Measurements from ENCODE around the gene SIN3B.
"Not testable (repeated sequence)": the region's sequence is repeated elsewhere in the genome, so short reads cannot be mapped to it uniquely, and the experiment has no call there.

Gene SIN3B

DNA sequence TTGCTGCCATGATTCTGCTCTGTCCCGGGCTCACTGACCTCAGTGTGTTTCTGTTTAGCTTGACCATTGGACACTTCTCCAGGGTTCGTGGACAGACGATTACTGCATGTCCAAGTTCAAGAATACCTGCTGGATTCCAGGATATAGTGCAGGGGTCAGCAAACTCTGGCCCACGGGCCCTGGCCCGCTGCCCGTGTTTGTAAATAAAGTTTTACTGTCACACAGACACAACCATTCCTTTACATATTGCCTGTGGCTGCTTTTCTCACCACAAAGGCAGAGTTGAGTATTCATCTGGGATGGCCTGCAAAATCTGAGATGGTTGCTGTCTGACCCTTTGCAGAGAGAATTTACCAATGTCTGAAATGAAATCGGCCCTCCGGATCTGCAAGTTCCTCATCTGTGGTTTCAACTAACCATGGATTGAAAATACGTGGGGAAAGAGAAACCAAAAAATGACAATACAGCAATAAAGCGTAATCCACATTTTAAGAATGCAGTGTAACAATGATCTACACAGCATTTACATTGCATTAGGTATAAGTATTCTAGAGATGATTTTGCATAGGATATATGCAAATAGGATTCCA lies 33.7 kb downstream of the SIN3B start:
- no peak for DNase-seq
- intact Hi-C loops (cut with DNase I), result no loop called here

DNA sequence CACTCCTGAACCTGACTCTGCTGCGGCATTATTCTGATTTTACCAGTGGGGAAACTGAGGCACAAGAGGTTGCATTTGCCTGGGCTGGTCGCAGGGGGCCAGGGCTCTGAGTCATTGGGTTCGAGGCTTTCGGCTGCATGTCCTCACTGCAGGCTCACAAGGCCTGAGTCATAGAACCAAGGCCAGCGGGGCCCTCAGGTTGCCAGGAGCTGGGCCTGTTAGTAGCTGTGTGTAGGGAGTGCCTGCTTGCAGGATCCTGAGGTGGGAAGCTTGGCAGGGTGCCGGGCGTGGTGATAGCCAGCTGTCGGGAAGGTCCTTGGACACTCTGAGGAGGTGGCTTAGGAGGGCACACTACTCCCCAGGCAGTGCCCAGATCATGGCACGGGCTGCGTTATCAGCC lies 38.0 kb downstream of the SIN3B start:
- intact Hi-C loops (cut with DNase I), result no loop called here
- DNase-seq, result no peak

DNA sequence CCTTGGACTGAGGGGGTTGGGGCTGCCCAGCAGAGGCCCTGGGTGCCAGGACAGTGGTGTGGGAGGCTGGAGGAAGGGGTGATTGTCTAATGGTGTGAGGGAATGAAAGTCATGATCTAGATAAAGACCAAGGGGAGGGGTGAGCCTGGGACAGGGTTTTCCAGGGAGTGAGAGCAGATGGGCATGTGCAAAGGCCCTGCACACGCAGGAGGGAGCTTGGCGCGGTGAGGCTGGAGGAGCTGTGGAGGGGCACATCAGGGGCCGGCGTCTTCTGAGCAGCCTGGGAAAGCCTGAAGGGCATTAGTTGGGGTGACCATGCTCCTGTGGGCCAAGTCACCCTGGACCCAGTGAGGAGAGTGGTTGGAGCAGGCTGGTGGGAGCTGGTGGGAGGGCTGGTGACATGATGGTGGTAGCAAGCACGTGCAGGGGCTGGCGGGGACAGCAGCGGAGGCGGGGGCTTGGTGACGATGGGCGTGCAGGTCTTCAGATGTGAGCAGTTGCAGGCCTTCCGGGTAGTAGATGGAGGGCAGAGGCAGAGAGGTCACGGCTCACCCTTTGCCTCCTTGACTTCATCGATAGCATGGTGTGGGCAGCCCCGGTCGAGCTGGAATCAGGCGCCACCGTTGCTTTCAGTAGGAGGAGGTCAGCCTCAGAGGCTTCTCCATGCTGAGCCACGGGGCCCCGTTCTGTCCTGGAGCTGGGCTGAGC lies 39.4 kb downstream of the SIN3B start:
- intact Hi-C loops (cut with DNase I), result no loop called here
- DNase-seq, result no peak

DNA sequence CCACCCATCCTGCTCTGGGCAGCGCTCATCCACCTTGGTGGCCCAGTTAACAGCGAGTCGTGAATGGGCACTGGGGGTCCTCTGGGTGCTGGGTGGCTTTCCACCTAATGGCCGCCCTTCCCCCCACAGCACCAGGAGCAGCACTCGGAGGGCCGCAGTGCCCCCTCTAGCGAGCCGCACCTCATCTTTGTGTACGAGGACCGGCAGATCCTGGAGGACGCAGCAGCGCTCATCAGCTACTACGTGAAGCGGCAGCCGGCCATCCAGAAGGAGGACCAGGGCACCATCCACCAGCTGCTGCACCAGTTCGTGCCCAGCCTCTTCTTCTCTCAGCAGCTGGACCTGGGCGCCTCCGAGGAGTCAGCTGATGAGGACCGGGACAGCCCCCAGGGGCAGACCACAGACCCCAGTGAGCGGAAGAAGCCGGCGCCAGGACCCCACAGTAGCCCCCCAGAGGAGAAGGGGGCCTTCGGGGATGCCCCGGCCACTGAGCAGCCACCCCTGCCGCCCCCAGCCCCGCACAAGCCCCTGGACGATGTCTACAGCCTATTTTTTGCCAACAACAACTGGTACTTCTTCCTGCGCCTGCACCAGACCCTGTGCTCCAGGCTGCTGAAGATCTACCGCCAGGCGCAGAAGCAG lies 40.3 kb downstream of the SIN3B start:
- no peak for DNase-seq
- intact Hi-C loops (cut with DNase I), result no loop called here

DNA sequence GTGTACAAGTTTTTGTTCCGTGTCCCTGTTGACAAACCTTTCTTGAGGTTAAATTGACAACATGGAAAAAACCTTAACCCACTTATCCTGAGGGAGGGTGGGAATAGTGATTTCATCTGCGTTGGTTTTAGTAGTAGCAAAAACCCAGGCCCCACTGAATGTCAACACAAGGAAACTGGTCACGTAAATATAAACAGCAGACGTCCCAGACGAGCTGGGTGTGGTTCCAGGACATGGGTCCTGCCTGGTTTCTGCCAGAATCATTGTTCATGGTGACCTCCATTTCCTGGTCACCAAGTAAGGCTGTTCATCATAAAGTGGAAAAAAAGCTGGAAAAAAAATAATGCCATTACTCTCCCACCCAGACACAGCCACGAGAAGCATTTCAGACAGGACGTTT lies 42.7 kb downstream of the SIN3B start:
- intact Hi-C loops (cut with DNase I), result no loop called here
- DNase-seq, result no peak

DNA sequence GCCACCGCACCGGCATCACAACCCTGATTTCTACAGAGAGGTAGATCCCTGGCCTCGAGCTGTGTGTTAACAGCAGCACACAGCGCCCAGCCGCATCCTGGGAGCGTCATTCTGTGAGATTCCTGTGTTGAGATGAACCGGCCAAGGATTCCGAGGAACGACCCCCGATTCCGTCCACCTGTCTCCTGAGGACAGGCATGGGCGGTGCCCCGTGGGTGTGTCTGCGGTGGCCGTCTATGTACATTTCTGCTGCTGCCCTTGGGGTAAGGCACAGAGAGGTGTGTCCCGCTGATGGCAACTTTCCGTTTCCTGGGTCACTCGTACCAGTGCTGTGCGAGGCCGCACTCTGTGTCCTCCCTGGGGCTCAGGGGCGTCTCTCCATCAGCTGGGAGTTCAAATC lies 43.5 kb downstream of the SIN3B start:
- intact Hi-C loops (cut with DNase I), result no loop called here
- DNase-seq, result no peak

DNA sequence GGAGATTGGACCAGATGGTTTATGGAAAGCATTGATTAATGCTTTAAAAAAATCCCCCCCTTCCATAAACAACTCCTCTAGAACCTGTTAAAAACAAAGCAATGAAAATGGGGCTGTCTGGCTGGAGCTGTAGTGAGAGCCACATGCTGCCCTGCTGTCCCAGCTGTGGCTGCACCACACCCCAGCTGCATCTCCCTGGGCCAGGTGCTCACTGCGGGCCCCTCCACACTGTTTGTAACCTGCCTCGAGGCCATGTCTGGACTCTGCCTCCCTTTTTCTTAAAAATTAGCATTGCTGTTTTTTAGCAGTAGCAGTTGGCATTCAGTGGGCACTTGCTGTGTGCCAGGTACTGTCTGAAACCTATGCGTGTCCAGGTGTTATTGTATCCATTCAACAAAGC lies 44.4 kb downstream of the SIN3B start:
- intact Hi-C loops (cut with DNase I), result no loop called here

DNA sequence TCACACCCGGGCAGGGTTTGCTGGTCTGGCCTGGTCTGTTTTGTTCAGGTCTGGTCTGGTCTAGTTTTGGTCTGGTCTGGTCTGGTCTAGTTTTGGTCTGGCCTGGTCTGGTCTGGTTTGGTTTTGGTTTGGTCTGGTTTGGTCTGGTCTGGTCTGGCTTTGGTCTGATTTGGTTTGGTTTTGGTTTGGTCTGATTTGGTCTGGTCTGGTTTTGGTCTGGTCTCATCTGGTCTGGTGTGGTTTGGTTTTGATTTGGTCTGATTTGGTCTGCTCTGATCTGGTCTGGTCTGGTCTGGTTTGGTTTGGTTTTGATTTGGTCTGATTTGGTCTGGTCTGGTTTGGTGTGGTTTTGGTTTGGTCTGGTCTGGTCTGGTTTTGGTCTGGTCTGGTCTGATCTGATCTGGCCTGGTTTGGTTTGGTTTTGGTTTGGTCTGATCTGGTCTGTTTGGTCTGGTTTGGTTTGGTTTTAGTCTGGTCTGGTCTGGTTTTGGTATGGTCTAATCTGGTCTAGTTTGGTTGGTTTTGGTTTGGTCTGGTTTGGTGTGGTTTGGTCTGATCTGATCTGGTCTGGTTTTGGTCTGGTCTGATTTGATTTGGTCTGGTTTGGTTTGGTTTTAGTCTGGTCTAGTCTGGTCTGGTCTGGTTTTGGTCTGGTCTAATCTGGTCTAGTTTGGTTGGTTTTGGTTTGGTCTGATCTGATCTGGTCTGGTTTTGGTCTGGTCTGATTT lies 45.2 kb downstream of the SIN3B start:
- no peak for DNase-seq
- intact Hi-C loops (cut with DNase I), result no loop called here

More for the DNA sequence above, 44.4 kb downstream of the SIN3B start:
- DNase-seq, result no peak

DNA sequence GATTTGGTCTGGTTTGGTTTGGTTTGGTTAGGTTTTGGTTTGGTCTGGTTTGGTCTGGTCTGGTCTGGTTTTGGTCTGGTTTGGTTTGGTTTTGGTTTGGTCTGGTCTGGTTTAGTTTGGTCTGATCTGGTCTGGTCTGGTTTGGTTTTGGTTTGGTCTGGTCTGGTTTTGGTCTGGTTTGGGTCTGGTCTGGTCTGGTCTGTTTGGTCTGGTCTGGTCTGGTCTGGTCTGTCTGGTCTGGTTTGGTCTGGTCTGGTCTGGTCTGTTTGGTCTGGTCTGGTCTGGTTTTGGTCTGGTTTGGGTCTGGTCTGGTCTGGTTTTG lies 45.7 kb downstream of the SIN3B start:
- intact Hi-C loops (cut with DNase I); DNase-seq: not testable (repeated sequence)

DNA sequence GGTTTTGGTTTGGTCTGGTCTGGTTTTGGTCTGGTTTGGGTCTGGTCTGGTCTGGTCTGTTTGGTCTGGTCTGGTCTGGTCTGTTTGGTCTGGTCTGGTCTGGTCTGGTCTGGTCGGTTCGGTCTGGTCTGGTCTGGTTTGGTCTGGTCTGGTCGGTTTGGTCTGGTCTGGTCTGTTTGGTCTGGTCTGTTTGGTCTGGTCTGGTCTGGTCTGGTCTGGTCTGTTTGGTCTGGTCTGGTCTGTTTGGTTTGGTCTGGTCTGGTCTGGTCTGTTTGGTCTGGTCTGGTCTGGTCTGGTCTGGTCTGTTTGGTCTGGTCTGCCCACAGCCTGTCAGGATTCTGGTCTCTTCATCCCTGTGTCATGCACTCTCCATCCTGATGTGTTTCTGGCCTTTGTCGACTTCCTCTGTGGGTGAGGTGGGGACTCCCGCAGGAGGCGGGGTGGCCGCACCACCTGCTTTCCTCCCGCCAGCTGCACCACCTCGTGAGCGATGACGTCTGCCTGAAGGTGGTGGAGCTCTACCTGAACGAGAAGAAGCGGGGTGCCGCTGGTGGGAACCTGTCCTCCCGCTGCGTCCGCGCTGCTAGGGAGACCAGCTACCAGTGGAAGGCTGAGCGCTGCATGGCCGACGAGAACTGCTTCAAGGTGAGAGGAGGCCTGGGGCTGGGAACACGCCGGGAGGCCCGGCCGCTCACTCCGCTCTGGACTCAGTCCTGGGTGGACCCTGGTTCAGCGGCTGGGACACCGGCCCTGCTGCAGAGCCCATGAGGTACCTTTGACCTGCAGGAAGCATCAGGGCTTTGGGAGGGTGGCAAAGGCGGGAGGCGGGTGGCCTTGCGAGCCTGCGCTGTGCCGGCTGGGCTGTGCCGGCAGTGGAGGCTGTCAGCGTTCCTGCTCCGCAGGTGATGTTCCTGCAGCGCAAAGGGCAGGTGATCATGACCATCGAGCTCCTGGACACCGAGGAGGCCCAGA lies 46.7 kb downstream of the SIN3B start:
- intact Hi-C loops (cut with DNase I), result no loop called here
- DNase-seq, result no peak

DNA sequence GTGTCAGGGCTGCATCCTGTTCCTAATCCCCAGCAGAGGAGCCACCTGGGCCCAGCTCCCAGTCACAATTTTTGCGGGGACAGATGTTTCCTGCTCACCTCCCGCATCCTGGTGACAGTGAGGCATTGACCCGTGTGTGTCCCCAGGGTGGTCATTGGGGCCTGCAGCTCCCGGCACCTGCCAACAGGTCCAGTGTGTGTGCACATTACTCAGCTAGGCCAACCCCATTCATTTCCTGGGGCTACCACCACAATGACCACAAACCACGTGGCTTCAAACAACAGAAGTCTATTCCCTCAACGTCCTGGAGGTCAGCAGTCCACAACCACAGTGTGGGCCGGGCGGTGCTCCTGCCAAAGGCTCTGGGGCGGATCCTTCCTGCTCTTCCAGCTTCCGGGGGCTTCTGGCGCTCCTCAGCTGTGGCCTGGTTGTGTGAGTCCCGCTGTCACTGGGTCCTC lies 47.7 kb downstream of the SIN3B start:
- intact Hi-C loops (cut with DNase I), result no loop called here
- no peak for DNase-seq

DNA sequence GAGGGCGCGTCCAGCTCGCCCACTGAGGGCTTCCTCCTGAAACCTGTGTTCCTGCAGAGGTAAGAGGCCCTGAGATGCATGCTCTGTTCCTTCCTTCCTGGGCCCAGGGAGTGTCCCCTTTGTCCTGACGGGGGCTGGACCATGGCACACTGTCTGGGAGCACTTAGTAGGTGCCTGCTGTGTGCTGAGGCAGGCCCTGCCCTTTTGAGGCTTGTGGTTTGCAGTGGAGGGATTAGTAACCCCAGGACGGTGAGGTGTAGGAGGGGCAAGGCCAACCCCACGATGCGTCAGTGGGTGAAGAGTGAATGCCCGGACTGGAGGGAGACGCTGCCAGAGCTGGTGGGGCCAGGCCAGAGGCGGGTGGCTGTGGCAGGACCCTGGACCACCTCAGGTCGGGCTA lies 48.4 kb downstream of the SIN3B start:
- intact Hi-C loops (cut with DNase I), result no loop called here

DNA sequence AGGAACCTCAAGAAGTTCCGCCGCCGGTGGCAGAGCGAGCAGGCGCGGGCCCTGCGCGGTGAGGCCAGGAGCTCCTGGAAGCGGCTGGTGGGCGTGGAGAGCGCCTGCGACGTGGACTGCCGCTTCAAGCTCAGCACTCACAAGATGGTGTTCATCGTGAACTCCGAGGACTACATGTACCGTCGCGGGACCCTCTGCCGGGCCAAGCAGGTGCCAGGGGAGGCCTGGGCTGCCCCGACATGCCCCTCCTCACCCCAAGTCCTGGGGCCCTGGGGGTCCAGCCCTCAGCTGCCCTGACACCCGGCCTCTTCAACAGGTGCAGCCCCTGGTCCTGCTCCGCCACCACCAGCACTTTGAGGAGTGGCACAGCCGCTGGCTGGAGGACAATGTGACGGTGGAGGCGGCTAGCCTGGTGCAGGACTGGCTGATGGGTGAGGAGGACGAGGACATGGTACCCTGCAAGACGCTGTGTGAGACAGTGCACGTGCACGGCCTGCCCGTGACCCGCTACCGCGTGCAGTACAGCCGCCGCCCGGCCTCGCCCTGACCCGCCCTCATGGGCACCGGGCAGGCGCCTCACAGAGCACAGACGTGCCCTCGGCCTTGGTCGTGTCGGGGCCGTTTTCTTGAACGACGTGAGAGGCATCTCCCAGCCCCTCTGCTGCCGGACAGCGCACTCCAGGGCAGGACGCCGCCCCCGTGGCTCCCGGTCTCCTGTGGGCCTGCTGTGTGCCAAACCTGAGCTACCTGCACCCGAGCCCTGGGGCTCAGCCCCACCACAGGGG lies 49.2 kb downstream of the SIN3B start:
- DNase-seq, result no peak
- intact Hi-C loops (cut with DNase I), result no loop called here

More for the DNA sequence above, 48.4 kb downstream of the SIN3B start:
- DNase-seq, result no peak

DNA sequence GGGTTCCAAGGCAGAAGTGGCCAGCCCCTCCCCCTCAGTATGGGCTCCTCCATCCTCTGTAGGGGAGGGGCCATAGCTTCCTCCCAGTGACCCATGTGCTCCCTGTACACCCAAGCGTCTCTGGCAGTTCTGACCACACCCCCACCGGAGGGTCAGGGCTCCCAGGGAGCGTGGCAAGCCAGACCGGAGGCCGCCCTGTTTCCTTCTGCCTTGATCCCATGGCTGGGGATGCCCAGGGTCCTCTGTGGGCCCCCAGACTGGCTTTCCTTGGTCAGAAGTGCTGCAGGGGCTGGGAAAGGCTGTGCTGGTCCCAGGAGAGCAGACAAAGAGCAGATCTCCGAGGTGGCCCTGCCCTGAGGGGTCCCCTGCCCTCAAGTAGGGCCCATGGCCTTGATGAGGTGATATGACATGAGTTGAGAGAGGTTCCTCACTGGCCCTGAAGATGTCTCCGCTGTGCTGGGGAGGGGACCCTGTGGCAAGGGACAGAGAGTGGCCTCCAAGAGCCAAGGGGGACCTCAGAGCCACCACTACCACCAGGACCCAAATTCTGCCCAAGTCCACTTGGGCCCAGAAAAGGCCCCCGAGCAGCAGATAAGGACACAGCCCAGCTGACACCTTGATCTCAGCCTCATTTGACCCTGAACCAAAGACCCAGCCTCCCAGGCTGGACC lies 51.8 kb downstream of the SIN3B start:
- intact Hi-C loops (cut with DNase I), result no loop called here
- no peak for DNase-seq

DNA sequence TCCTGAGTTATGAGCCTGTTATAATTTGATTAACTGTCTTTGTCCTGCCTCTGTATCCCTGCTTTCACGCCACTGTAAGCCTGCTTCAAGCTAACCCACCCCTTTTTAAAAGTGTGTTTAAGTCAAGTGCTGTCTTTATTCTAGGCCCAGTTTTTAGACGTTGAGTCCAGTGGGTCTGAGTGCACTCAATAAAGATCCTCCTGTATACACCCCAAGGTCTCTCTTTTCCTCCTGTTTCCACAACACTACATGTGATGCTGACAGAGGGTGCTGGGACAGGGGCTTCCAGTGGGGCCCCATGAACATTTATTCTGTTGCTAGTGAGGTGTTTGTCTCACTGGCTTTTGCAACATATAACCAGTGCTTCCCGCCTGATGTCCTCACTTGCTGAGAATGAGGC lies 52.9 kb downstream of the SIN3B start:
- no peak for DNase-seq
- intact Hi-C loops (cut with DNase I), result no loop called here

DNA sequence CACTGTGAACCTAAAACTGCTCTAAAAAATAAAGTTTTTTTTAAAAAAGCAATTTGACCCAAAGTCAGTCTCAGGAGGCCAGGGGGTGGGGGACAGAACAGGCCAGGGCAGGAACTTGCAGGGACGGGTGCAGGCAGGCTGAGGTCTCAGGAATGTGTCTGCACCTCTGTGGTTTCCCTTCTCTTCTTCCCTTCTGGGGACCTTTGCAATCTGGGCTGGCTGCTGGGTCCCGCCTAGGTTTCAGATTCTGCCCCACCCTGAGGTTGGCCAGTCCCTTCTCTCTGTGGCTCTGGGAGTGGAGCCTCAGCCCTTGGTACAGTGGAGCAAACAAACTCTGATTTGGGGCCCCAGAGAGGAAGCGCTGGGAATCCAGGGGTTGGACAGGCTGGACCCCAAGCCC lies 54.3 kb downstream of the SIN3B start:
- DNase-seq, result no peak
- intact Hi-C loops (cut with DNase I), result no loop called here

DNA sequence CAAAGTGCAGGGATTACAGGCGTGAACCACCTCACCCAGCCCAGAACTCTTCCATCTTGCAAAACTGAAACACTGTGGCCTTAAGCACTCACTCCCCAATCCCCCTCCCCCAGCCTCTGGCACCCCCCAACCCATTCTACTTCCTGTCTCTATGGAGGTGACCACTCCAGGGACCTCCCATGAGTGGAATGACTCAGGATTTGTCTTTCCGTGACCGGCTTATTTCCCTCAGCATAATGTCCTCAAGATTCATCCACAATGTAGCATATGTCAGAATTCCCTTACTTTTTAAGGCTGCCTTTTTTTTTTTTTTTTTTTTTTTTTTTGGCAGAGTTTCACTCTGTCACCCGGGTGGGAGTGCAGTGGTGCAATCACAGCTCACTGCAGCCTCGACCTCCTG lies 56.0 kb downstream of the SIN3B start:
- DNase-seq, result no peak
- intact Hi-C loops (cut with DNase I), result no loop called here

DNA sequence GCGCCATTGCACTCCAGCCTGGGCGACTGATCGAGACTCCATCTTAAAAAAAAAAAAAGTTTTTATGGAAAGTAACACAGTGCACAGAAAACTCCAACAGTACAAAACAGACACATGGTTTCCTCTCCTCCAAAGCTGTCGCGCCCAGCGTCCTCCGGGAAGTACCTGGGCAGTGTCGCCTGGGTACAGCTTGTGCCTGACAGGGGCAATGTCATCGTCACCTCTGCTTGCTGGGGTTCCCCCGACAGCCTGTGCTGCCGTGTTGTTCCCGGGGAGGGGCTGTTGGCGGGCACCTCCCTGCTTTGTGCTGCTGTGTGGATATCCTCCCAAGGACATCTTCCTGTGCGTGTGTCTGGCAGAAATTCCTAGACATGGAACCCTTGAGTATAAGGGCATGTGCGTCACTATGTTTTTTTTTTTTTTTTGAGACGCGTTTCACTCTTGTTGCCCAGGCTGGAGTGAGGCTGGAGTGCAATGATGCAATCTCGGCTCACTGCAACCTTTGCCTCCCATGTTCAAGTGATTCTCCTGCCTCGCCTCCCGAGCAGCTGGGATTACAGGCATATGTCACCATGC lies 57.2 kb downstream of the SIN3B start:
- intact Hi-C loops (cut with DNase I), result no loop called here
- no peak for DNase-seq
